Keratinocyte (primary cell): ENCODE results near the gene CCSAP. TPM values are rescaled to one million over a fixed set of nuclear protein-coding genes. Genes with fewer than 3 reads are reported as not detected.

ENCODE experiments used
- DNase-seq: peaks from one replicate; pipeline ENCODE4 v3.0.0-alpha.2; 2011; ENCODE audit warnings: low read depth, missing footprints, low spot score
- FAIRE-seq: peaks from 2 replicates; lab custom pipeline; 2011; peaks lifted over from hg19 to GRCh38; lab: Jason Lieb, UNC
- H2AFZ ChIP-seq: 2 replicates; pipeline ENCODE4 v1.6.0; 2012; ENCODE audit warnings: low read length, control low read depth, inconsistent platforms; ENCODE audit not compliant: control insufficient read depth
- H3K27ac ChIP-seq: 2 replicates; pipeline ENCODE4 v1.5.1; 2011; ENCODE audit warnings: low read length; ENCODE audit not compliant: control insufficient read depth, insufficient read depth
- H3K27me3 ChIP-seq: 3 replicates; pipeline ENCODE4 v1.6.0; 2011; ENCODE audit warnings: low read length; ENCODE audit not compliant: control insufficient read depth, insufficient read depth; ENCODE audit errors: extremely low read depth
- H3K36me3 ChIP-seq, 2 experiments: 2 replicates in 1 of 2; 3 replicates in 1 of 2; pipeline ENCODE4 v1.5.1; 2011; ENCODE audit warnings: low read length in 2 of 2, mild to moderate bottlenecking in 1 of 2; ENCODE audit not compliant: control insufficient read depth in 2 of 2, insufficient read depth in 2 of 2; ENCODE audit errors: extremely low read depth in 1 of 2
- H3K4me1 ChIP-seq: 3 replicates; pipeline ENCODE4 v1.5.1; 2011; ENCODE audit warnings: low read length; ENCODE audit not compliant: control insufficient read depth, insufficient read depth; ENCODE audit errors: extremely low read depth
- H3K4me2 ChIP-seq: 3 replicates; pipeline ENCODE4 v1.6.0; 2011; ENCODE audit warnings: low read depth, low read length; ENCODE audit not compliant: control insufficient read depth, insufficient read depth; ENCODE audit errors: extremely low read depth
- H3K4me3 ChIP-seq, 3 experiments: fragments of 200-600 bp in 1 of 3; sonication (generic) in 1 of 3; 2 replicates in 2 of 3; 3 replicates in 1 of 3; pipeline ENCODE4 v1.5.1; 2011 to 2016; ENCODE audit warnings: low read length in 3 of 3, mild to moderate bottlenecking in 3 of 3, control low read depth in 2 of 3, inconsistent platforms in 1 of 3, low read depth in 1 of 3, mixed read lengths in 1 of 3, mixed run types in 1 of 3, moderate library complexity in 1 of 3; ENCODE audit not compliant: control insufficient read depth in 2 of 3, insufficient read depth in 2 of 3; ENCODE audit errors: extremely low read depth in 1 of 3
- H3K79me2 ChIP-seq: 2 replicates; pipeline ENCODE4 v1.6.0; 2012; ENCODE audit warnings: low read length; ENCODE audit not compliant: control insufficient read depth, insufficient read depth
- H3K9ac ChIP-seq: 3 replicates; pipeline ENCODE4 v1.6.0; 2011; ENCODE audit warnings: low read length; ENCODE audit not compliant: control insufficient read depth, insufficient read depth; ENCODE audit errors: extremely low read depth
- H3K9me1 ChIP-seq: 3 replicates; pipeline ENCODE4 v1.6.0; 2011; ENCODE audit warnings: low read length; ENCODE audit not compliant: control insufficient read depth, insufficient read depth; ENCODE audit errors: extremely low read depth
- H3K9me3 ChIP-seq: 2 replicates; pipeline ENCODE4 v1.5.1; 2012; ENCODE audit warnings: low read depth, low read length; ENCODE audit not compliant: control insufficient read depth
- H4K20me1 ChIP-seq: 3 replicates; pipeline ENCODE4 v1.6.0; 2011; ENCODE audit warnings: low read length; ENCODE audit not compliant: control insufficient read depth, insufficient read depth; ENCODE audit errors: extremely low read depth
- CTCF ChIP-seq, 3 experiments: IDR thresholded peaks in 1 of 3; conservative IDR thresholded peaks in 1 of 3; optimal IDR thresholded peaks in 1 of 3; 2 replicates in 2 of 3; 3 replicates in 1 of 3; pipeline versions ENCODE3 to v1.5.1; 2011; ENCODE audit warnings: low read length in 3 of 3, mild to moderate bottlenecking in 3 of 3, moderate library complexity in 2 of 3, control low read depth in 1 of 3, inconsistent platforms in 1 of 3; ENCODE audit not compliant: insufficient read depth in 2 of 3; ENCODE audit errors: extremely low read depth in 1 of 3
- EZH2 ChIP-seq: IDR thresholded peaks from one replicate; pipeline ENCODE4 v1.6.1; 2012; ENCODE audit warnings: inconsistent platforms, mild to moderate bottlenecking, low read length, moderate library complexity
- dilution Hi-C: fragments of 300-500 bp; cut with MboI; formaldehyde crosslinking; loops from one replicate; pipeline ENCODE4 v1.7.0; 2020; ENCODE audit warnings: low sequenced_read_pairs; ENCODE audit not compliant: extremely low pct_ligation_motif_present
- polyA plus RNA-seq, 5 experiments: library from polyadenylated mRNA; depleted of rRNA in 3 of 5; stranded (reverse) in 3 of 5; stranded (forward) in 1 of 5; unstranded in 1 of 5; fragments of >200 nt; gene quantifications; 1 replicate in 1 of 5; 2 replicates in 3 of 5; 3 replicates in 1 of 5; pipeline versions ENCODE4 v1.2.1 to v1.2.3, GENCODE V29; 2011 to 2012; ENCODE audit warnings: missing spikeins in 2 of 5, low read depth in 1 of 5, low replicate concordance in 1 of 5

The CCSAP gene
- polyA plus RNA-seq, 1 donor (not counting 4 experiments of a cell fraction or from before 2014, with no cell fraction given) = 6.5 TPM

GRCh38 chr1:229326601-229327000 is 16.2 kb downstream of the CCSAP start:
- no peak for DNase-seq
- no peaks in the 10 kb centered on the region for H3K9me1 ChIP-seq
- peaks cover 3 to 12% of the 10 kb centered on the region in 2 experiments for H3K36me3 ChIP-seq
- H3K4me1 ChIP-seq = no peaks in the 10 kb centered on the region
- H3K4me2 ChIP-seq = no peak overlapping the region
- TF ChIP-seq CTCF (optimal IDR thresholded peaks at IDR 0.05 in 1 of 3, IDR thresholded peaks at IDR 0.05 in 1 of 3, conservative IDR thresholded peaks at IDR 0.05 in 1 of 3; ENCODE audit: extremely low read depth in 1 of 3, insufficient read depth in 2 of 3, low read length in 3 of 3) (no peak), EZH2 (no peak)
- FAIRE-seq = no peak
- no peak overlapping the region for H3K4me3 ChIP-seq
- no peaks in the 10 kb centered on the region for H4K20me1 ChIP-seq
- no peak overlapping the region for H3K27ac ChIP-seq
- H3K79me2 ChIP-seq = no peaks in the 10 kb centered on the region
- no peaks in the 10 kb centered on the region for H3K9me3 ChIP-seq
- no peak overlapping the region for H2AFZ ChIP-seq
- H3K27me3 ChIP-seq = no peaks in the 10 kb centered on the region
- dilution Hi-C loops = no loop called here
- no peak overlapping the region for H3K9ac ChIP-seq

DNA sequence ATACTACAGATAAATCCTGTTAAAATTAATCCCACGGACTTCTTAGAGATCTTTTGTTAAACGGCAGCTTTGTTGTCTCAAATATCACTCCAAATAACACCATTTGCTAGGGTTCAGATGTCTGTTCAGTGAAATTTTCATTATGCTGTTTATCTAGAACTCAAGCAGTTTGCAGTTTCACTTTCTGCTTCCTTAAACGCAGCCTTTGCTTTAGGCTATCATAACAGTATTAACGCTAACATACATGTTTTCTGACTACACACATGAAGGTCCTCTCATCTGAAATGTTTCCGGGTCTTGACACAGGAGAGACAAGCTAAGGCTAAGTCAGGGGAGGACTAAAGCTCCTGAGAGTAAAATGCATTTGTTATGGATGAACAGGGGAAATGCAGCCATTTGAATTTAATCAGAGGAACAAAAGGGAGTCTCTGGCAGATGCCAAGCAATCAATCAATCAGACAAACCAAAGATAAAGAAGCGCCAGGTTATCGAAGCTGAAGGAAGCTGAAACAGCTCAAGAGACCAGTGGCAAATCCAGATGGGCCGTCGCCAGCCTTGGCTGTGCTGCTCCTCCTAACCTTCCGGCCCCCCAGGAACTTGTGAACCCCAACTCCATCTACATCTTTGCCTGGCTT is 16.9 kb downstream of the CCSAP start:
- DNase-seq = no peak
- H3K4me3 ChIP-seq = no peak overlapping the region

More for the DNA sequence above, 16.9 kb downstream of the CCSAP start:
- Histone ChIP-seq H4K20me1 (no peaks in the 10 kb centered on the region), H3K4me1 (no peaks in the 10 kb centered on the region), H3K79me2 (no peaks in the 10 kb centered on the region), H3K9me1 (no peaks in the 10 kb centered on the region), H3K4me2 (no peak overlapping the region), H3K27ac (no peak overlapping the region), H2AFZ (no peak overlapping the region), H3K36me3 (peaks cover 3 to 12% of the 10 kb centered on the region in 2 experiments), H3K27me3 (no peaks in the 10 kb centered on the region), H3K9me3 (no peaks in the 10 kb centered on the region), H3K9ac (no peak overlapping the region)
- TF ChIP-seq CTCF (optimal IDR thresholded peaks at IDR 0.05 in 1 of 3, IDR thresholded peaks at IDR 0.05 in 1 of 3, conservative IDR thresholded peaks at IDR 0.05 in 1 of 3; ENCODE audit: extremely low read depth in 1 of 3, insufficient read depth in 2 of 3, low read length in 3 of 3) = no peak
- dilution Hi-C loops = no loop called here
- no peak for FAIRE-seq
